ENCODE data around the gene IL31RA. TPM values are rescaled to one million over a fixed set of nuclear protein-coding genes. Genes with fewer than 3 reads are reported as not detected.

Gene IL31RA
- total RNA-seq, 1 experiment from 2014 or later = not detected

DNA sequence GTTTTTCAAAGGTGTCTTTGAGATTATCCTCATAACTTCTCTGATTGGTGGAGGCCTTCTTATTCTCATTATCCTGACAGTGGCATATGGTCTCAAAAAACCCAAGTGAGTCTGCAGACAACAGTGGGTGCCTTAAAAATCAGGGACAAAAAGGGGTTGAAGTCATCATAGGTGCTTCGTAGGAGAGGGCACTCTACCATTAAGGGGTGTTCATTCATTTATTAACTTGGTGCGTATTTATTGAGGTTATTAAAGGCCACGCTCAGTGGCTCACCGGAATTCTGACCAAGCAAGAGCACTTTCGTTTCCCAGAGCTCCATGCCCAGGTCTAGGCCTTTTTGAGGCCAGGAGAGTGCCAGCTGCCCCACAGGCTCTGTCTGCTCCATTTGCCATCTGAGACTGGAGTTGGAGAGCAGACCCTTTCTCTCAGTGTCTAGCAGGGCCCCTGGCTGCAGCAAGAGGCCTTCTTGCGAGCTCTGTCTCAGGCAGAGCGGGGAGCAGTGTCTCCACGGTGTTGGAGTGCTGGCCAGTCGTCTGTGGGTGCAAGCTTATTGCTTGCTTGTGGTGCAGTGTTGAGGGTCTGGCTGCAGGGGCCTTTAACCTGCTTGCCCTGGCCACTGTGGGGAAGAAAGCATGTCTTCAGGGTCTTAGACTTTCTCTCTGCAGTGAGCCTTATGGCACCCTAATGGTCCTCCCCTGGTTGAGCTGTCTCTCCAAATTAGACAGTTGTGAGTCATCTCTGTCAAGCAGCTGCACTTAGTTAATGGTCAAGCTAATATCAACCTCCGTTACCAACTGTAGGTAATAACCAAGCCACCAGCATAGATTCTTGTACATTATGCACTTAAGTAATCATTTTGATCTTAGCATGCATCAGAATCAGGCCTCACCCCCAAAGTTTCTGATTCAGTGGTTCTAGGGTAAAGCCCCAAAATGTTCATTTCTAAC is 62.6 kb downstream of the IL31RA start:
- no peaks in the 10 kb centered on the region for H3K36me3 Mint-ChIP-seq
- TF ChIP-seq TEAD4 (CRISPR knock-in tag; IDR thresholded peaks at IDR 0.05) = no peak
- no peak for TF ChIP-seq NFATC4 (CRISPR knock-in tag; IDR thresholded peaks at IDR 0.05)
- TF ChIP-seq, protein P1, sequence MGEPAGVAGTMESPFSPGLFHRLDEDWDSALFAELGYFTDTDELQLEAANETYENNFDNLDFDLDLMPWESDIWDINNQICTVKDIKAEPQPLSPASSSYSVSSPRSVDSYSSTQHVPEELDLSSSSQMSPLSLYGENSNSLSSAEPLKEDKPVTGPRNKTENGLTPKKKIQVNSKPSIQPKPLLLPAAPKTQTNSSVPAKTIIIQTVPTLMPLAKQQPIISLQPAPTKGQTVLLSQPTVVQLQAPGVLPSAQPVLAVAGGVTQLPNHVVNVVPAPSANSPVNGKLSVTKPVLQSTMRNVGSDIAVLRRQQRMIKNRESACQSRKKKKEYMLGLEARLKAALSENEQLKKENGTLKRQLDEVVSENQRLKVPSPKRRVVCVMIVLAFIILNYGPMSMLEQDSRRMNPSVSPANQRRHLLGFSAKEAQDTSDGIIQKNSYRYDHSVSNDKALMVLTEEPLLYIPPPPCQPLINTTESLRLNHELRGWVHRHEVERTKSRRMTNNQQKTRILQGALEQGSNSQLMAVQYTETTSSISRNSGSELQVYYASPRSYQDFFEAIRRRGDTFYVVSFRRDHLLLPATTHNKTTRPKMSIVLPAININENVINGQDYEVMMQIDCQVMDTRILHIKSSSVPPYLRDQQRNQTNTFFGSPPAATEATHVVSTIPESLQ (CRISPR knock-in tag; IDR thresholded peaks at IDR 0.05) = no peak
- no peak for TF ChIP-seq NR2C2 (CRISPR knock-in tag; IDR thresholded peaks at IDR 0.05)
- TF ChIP-seq, protein P2, sequence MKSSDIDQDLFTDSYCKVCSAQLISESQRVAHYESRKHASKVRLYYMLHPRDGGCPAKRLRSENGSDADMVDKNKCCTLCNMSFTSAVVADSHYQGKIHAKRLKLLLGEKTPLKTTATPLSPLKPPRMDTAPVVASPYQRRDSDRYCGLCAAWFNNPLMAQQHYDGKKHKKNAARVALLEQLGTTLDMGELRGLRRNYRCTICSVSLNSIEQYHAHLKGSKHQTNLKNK (CRISPR knock-in tag; IDR thresholded peaks at IDR 0.05) = no peak
- TF ChIP-seq, protein P3, sequence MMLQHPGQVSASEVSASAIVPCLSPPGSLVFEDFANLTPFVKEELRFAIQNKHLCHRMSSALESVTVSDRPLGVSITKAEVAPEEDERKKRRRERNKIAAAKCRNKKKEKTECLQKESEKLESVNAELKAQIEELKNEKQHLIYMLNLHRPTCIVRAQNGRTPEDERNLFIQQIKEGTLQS (CRISPR knock-in tag; conservative IDR thresholded peaks at IDR 0.05) = no peak
- TF ChIP-seq, protein P4, sequence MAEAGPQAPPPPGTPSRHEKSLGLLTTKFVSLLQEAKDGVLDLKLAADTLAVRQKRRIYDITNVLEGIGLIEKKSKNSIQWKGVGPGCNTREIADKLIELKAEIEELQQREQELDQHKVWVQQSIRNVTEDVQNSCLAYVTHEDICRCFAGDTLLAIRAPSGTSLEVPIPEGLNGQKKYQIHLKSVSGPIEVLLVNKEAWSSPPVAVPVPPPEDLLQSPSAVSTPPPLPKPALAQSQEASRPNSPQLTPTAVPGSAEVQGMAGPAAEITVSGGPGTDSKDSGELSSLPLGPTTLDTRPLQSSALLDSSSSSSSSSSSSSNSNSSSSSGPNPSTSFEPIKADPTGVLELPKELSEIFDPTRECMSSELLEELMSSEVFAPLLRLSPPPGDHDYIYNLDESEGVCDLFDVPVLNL (CRISPR knock-in tag; IDR thresholded peaks at IDR 0.05; ENCODE audit: borderline replicate concordance, low read depth) = no peak
- no peak for TF ChIP-seq ZNF121 (CRISPR knock-in tag; IDR thresholded peaks at IDR 0.05)
- no peak for TF ChIP-seq NFYB (CRISPR knock-in tag; conservative IDR thresholded peaks at IDR 0.05; ENCODE audit: low read depth)
- no peak for TF ChIP-seq MYBL2 (CRISPR knock-in tag; IDR thresholded peaks at IDR 0.05)
- H3K27me3 Mint-ChIP-seq (ENCODE audit: low read depth) = no peaks in the 10 kb centered on the region
- CTCF ChIA-PET = no interaction called here
- no peak overlapping the region for H3K4me3 Mint-ChIP-seq
- no peak overlapping the region for H3K27ac Mint-ChIP-seq
- POLR2A ChIA-PET = interaction anchor here (0.6 kb wide), 1 partner anchor 90 kb away, joined by 3 read pairs; no protein-coding TSS in a partner anchor
- DNase-seq (ENCODE audit: low spot score) (no peak), ATAC-seq (no peak)
- peaks cover 7% of the 10 kb centered on the region for H3K9me3 Mint-ChIP-seq
- H3K4me1 Mint-ChIP-seq = no peaks in the 10 kb centered on the region

DNA sequence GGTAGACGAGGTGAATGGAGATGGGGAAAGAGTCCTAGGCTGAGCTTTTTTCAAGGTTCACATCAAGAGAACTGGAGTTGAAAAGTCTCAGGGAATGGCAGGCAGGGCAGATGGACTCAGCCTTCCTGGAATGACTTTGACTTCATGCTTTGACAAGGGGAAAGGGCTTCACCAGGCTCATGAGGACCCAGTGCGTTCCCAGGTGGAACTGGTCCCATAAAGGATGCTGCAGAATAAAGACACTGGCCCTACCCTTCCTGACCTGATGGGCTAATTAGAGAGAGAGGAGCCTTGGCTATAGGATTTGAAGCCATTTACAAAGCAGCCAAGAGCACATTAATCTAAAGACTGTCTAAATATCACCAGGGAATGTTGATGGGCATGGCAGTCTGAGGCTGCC is 63.8 kb downstream of the IL31RA start:
- Mint-ChIP-seq H3K4me3 (no peak overlapping the region), H3K4me1 (no peaks in the 10 kb centered on the region), H3K27me3 (ENCODE audit: low read depth) (no peaks in the 10 kb centered on the region), H3K36me3 (no peaks in the 10 kb centered on the region), H3K9me3 (no peaks in the 10 kb centered on the region), H3K27ac (no peak overlapping the region)
- no peak for DNase-seq (ENCODE audit: low spot score)
- ChIA-PET POLR2A (no interaction called here), CTCF (no interaction called here)
- no peak for ATAC-seq
- TF ChIP-seq GTF2I (CRISPR knock-in tag; conservative IDR thresholded peaks at IDR 0.05) (no peak), ZNF396 (CRISPR knock-in tag; IDR thresholded peaks at IDR 0.05; ENCODE audit: borderline replicate concordance) (no peak), GRHL2 (CRISPR knock-in tag; IDR thresholded peaks at IDR 0.05; ENCODE audit: insufficient replicate concordance, severe bottlenecking) (no peak), ERG (CRISPR knock-in tag; IDR thresholded peaks at IDR 0.05) (no peak), MLX (CRISPR knock-in tag; IDR thresholded peaks at IDR 0.05) (no peak), AFF4 (CRISPR knock-in tag; IDR thresholded peaks at IDR 0.05; ENCODE audit: borderline replicate concordance) (no peak), NR3C1 (CRISPR knock-in tag; conservative IDR thresholded peaks at IDR 0.05; ENCODE audit: low read depth) (no peak), ZNF263 (CRISPR knock-in tag; IDR thresholded peaks at IDR 0.05; ENCODE audit: low read depth) (no peak), EMX1 (CRISPR knock-in tag; IDR thresholded peaks at IDR 0.05) (no peak), TCF7 (CRISPR knock-in tag; IDR thresholded peaks at IDR 0.05; ENCODE audit: low read depth) (no peak)
- TF ChIP-seq, protein P2 (CRISPR knock-in tag; IDR thresholded peaks at IDR 0.05) = no peak

Measured in WTC11 (cell line).